SJCRH30 (cell line): ENCODE results near the gene HYDIN. TPM values are rescaled to one million over a fixed set of nuclear protein-coding genes. Genes with fewer than 3 reads are reported as not detected.

ENCODE experiments used
- DNase-seq, 2 experiments: peaks; one replicate each; pipeline ENCODE4 v3.0.0-alpha.2; 2015 to 2020
- H3K27ac ChIP-seq: fragments of 250-450 bp; sonication (Bioruptor Pico); 2 replicates; pipeline ENCODE4 v1.5.1; 2020; ENCODE audit warnings: mild to moderate bottlenecking, moderate library complexity
- H3K27me3 ChIP-seq: fragments of 250-450 bp; sonication (Bioruptor Pico); 2 replicates; pipeline ENCODE4 v1.5.1; 2020; ENCODE audit warnings: mild to moderate bottlenecking, moderate library complexity
- H3K36me3 ChIP-seq: fragments of 250-450 bp; sonication (Bioruptor Pico); 2 replicates; pipeline ENCODE4 v1.5.1; 2020; ENCODE audit warnings: mild to moderate bottlenecking, moderate library complexity
- H3K4me1 ChIP-seq: fragments of 250-450 bp; sonication (Bioruptor Pico); 2 replicates; pipeline ENCODE4 v1.5.1; 2020; ENCODE audit warnings: mild to moderate bottlenecking, moderate library complexity
- H3K4me3 ChIP-seq: fragments of 250-450 bp; sonication (Bioruptor Pico); 2 replicates; pipeline ENCODE4 v1.5.1; 2020; ENCODE audit warnings: mild to moderate bottlenecking, moderate library complexity
- H3K9me3 ChIP-seq: fragments of 250-450 bp; sonication (Bioruptor Pico); replicated peaks from 2 replicates; pipeline ENCODE4 v1.5.1; 2020; ENCODE audit warnings: mild to moderate bottlenecking, moderate library complexity
- total RNA-seq: library from RNA; depleted of rRNA; stranded (reverse); fragments of >200 nt; shearing (Covaris generic); gene quantifications from 2 replicates; pipeline ENCODE4 v1.2.3, GENCODE V29; 2014

Gene HYDIN
- total RNA-seq, 1 experiment from 2014 or later, result 0.04 TPM

- Histone ChIP-seq H3K4me1 (peaks cover 4% of the 10 kb centered on the region; the same call in 1 of the 2 replicates), H3K9me3 (no peaks in the 10 kb centered on the region), H3K27me3 (no peaks in the 10 kb centered on the region), H3K4me3 (no peak overlapping the region), H3K27ac (no peak overlapping the region), H3K36me3 (no peaks in the 10 kb centered on the region)
- DNase-seq, result peak; percentile 24 to 62
These were observed 459.6 kb downstream of the HYDIN start for GRCh38 chr16:70770626-70771552.

DNA sequence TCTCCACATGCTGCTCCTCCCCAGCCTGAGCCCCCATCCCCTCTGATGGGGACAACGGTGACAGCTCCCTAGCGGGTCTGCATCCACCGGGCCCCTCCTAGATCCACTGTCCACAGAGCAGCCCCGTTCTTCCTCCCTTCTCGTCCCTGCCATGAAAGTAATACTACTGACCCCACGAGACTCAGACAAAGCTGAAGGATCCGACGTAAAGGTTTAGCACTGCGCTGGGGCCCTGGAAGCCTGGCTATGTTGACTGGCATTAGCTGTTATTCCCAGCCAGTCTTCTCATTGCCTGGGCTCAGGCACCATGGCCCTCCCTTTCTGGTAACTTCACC, 460.3 kb downstream of the HYDIN start:
- Histone ChIP-seq H3K4me3 (no peak overlapping the region), H3K4me1 (peaks cover 4% of the 10 kb centered on the region; the same call in 1 of the 2 replicates), H3K27me3 (no peaks in the 10 kb centered on the region), H3K9me3 (no peaks in the 10 kb centered on the region), H3K36me3 (no peaks in the 10 kb centered on the region), H3K27ac (no peak overlapping the region)
- DNase-seq, result no peak

GRCh38 chr16:70769761-70770160, 460.8 kb downstream of the HYDIN start:
- Histone ChIP-seq H3K4me1 (peaks cover 4% of the 10 kb centered on the region; the same call in 1 of the 2 replicates), H3K4me3 (no peak overlapping the region), H3K9me3 (no peaks in the 10 kb centered on the region), H3K36me3 (no peaks in the 10 kb centered on the region), H3K27me3 (no peaks in the 10 kb centered on the region), H3K27ac (no peak overlapping the region)
- no peak for DNase-seq

DNA sequence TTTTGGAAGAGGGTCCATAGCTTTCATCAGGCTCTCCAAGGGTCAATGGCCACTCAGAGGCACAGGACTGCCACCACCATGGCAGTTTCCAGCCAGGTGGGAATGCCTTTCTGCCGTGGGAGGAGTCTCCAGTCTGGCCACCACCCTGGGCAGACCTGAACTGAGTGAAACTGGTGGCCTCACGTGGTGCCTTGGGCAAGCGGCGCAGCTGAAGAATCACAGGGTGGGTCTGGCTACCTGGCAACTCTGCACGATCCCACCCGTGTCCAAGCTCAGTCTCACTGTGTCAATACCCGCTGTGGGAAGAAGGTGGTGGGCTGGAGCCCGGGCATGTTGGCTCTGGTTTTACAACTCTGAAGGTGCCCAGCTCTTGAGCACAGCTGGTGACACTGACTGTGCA, 461.4 kb downstream of the HYDIN start:
- H3K27ac ChIP-seq, result no peak overlapping the region
- no peaks in the 10 kb centered on the region for H3K27me3 ChIP-seq
- DNase-seq, result no peak
- no peaks in the 10 kb centered on the region for H3K9me3 ChIP-seq
- H3K36me3 ChIP-seq, result no peaks in the 10 kb centered on the region
- peaks cover 4% of the 10 kb centered on the region; the same call in 1 of the 2 replicates for H3K4me1 ChIP-seq
- no peak overlapping the region for H3K4me3 ChIP-seq

GRCh38 chr16:70768203-70768580, 462.3 kb downstream of the HYDIN start:
- H3K4me1 ChIP-seq, result peaks cover 4% of the 10 kb centered on the region; the same call in 1 of the 2 replicates
- no peak overlapping the region for H3K4me3 ChIP-seq
- no peak overlapping the region for H3K27ac ChIP-seq
- no peaks in the 10 kb centered on the region for H3K9me3 ChIP-seq
- H3K27me3 ChIP-seq, result no peaks in the 10 kb centered on the region
- DNase-seq, result no peak
- H3K36me3 ChIP-seq, result no peaks in the 10 kb centered on the region

- peaks cover 4% of the 10 kb centered on the region; the same call in 1 of the 2 replicates for H3K4me1 ChIP-seq
- H3K9me3 ChIP-seq, result no peaks in the 10 kb centered on the region
- no peaks in the 10 kb centered on the region for H3K36me3 ChIP-seq
- DNase-seq, result no peak
- no peak overlapping the region for H3K4me3 ChIP-seq
- no peaks in the 10 kb centered on the region for H3K27me3 ChIP-seq
- H3K27ac ChIP-seq, result no peak overlapping the region
These were observed 462.9 kb downstream of the HYDIN start for GRCh38 chr16:70767377-70768202.

- no peaks in the 10 kb centered on the region for H3K36me3 ChIP-seq
- no peak overlapping the region for H3K4me3 ChIP-seq
- H3K9me3 ChIP-seq, result no peaks in the 10 kb centered on the region
- peak in 1 of 2 experiments; percentile 17 for DNase-seq
- H3K27me3 ChIP-seq, result no peaks in the 10 kb centered on the region
- H3K27ac ChIP-seq, result no peak overlapping the region
- H3K4me1 ChIP-seq, result peaks cover 4% of the 10 kb centered on the region; the same call in 1 of the 2 replicates
These were observed 463.9 kb downstream of the HYDIN start for GRCh38 chr16:70766658-70767057.

DNA sequence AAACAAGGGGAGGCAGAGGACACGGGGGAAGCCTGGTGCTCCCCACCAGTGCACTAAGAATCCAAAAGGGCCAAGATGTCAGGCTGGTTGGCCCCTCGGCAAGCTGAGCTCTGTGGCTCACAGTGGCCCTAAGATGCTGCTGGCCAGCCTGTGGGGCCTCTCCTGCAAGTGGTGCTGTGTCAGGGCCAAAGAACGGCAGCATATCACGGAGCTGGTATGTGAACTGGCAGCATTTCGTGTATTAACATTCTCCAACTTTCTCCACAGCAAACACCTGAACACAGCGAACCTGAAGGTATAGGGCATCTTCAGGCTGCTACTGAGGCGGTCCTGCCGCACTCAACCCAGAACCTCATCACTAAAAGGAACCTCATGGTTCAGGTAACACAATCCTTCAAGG, 464.3 kb downstream of the HYDIN start:
- Histone ChIP-seq H3K27me3 (no peaks in the 10 kb centered on the region), H3K9me3 (no peaks in the 10 kb centered on the region), H3K4me1 (peaks cover 7% of the 10 kb centered on the region; the same call in 1 of the 2 replicates), H3K27ac (no peak overlapping the region), H3K4me3 (no peak overlapping the region), H3K36me3 (no peaks in the 10 kb centered on the region)
- DNase-seq, result no peak

DNA sequence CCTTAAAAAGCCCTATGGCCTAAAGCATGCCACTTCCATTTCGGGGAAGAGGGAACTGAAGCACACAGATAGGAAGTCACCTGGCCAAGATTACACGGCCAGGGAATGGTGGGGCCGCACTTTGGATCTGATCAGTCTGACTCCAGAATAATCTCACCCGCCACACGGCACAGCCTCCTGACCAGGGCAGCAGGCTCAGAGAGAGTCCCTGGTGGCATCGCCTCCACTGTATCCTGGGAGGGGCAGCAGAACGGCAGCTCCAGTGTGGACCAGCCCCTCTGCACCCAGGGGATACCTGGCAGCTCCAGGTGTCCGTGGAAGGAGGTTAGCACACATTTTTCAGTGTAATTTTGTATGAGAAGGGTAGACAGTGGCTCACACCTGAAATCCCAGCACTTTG, 465.0 kb downstream of the HYDIN start:
- Histone ChIP-seq H3K27ac (no peak overlapping the region), H3K27me3 (no peaks in the 10 kb centered on the region), H3K9me3 (no peaks in the 10 kb centered on the region), H3K4me1 (peaks cover 7% of the 10 kb centered on the region; the same call in 1 of the 2 replicates), H3K4me3 (no peak overlapping the region), H3K36me3 (no peaks in the 10 kb centered on the region)
- DNase-seq, result no peak

DNA sequence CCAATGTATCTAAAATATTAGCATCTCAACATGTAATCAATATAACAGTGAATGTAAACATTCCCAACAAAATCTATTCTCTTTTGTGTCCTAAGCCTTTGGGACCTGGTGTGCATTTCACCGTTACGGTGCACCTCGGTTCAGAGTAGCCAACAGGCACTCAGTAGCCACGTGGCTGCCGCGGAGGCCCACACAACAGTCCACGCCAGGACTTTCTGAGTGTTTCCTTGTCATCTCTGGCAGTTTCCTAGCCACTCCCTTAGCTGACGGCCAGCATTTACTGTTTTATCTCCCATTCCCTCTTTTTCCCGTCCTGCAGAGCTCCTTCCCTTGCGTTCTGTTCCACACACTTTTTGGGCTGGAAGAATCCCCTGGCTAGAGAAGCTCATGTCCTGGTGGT, 465.9 kb downstream of the HYDIN start:
- DNase-seq, result no peak
- H3K27me3 ChIP-seq, result no peaks in the 10 kb centered on the region
- H3K36me3 ChIP-seq, result no peaks in the 10 kb centered on the region
- H3K4me1 ChIP-seq, result peaks cover 7% of the 10 kb centered on the region; the same call in 1 of the 2 replicates
- no peaks in the 10 kb centered on the region for H3K9me3 ChIP-seq
- H3K4me3 ChIP-seq, result no peak overlapping the region
- H3K27ac ChIP-seq, result no peak overlapping the region

- no peak for DNase-seq
- H3K36me3 ChIP-seq, result no peaks in the 10 kb centered on the region
- H3K27ac ChIP-seq, result no peak overlapping the region
- H3K4me1 ChIP-seq, result peaks cover 3% of the 10 kb centered on the region; the same call in 1 of the 2 replicates
- no peak overlapping the region for H3K4me3 ChIP-seq
- H3K27me3 ChIP-seq, result no peaks in the 10 kb centered on the region
- no peaks in the 10 kb centered on the region for H3K9me3 ChIP-seq
These were observed 470.3 kb downstream of the HYDIN start for GRCh38 chr16:70760221-70760620.

- no peak overlapping the region for H3K4me3 ChIP-seq
- no peak for DNase-seq
- H3K4me1 ChIP-seq, result peaks cover 3% of the 10 kb centered on the region; the same call in 1 of the 2 replicates
- H3K9me3 ChIP-seq, result no peaks in the 10 kb centered on the region
- no peak overlapping the region for H3K27ac ChIP-seq
- no peaks in the 10 kb centered on the region for H3K36me3 ChIP-seq
- no peaks in the 10 kb centered on the region for H3K27me3 ChIP-seq
These were observed 470.9 kb downstream of the HYDIN start for GRCh38 chr16:70759666-70760065.

DNA sequence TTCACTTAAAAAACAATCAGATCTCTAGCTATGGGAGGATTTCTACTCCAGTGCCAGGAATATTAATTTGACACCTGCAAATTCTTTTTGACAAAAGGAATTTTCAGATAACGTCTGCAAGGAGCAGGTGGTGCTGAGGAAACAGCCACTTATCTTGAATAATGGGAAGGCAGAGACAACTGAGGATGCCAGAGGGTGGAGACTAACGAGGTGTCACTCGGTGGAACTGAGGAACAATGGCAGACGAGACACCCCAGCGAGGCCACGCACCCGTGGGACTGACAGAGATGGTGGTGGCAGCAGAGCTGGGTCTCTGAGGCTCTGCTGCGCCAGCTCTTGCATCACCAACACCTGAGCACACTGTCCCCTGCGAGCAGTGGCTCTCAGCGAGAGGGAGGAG, 471.7 kb downstream of the HYDIN start:
- Histone ChIP-seq H3K27me3 (no peaks in the 10 kb centered on the region), H3K27ac (no peak overlapping the region), H3K4me3 (no peak overlapping the region), H3K4me1 (peaks cover 3% of the 10 kb centered on the region; the same call in 1 of the 2 replicates), H3K36me3 (no peaks in the 10 kb centered on the region), H3K9me3 (no peaks in the 10 kb centered on the region)
- DNase-seq, result no peak
